Measurements from ENCODE around the gene GNAS-AS1. TPM values are rescaled to one million over a fixed set of nuclear protein-coding genes. Genes with fewer than 3 reads are reported as not detected.

Gene GNAS-AS1
- total RNA-seq, 4 donors from 2014 or later: 0.55 to 1.1 TPM; not detected in 2

GRCh38 chr20:58841539-58842264 is 9.0 kb downstream of the GNAS-AS1 start:
- Histone ChIP-seq H3K27me3 (peaks cover 55% of the 10 kb centered on the region), H3K36me3 (no peaks in the 10 kb centered on the region), H3K9me3 (no peaks in the 10 kb centered on the region), H3K27ac (no peak overlapping the region), H3K4me3 (no peak overlapping the region), H3K4me1 (peaks cover 0 to 7% (median 3%) of the 10 kb centered on the region in 4 donors)
- in situ Hi-C loops (cut with MboI; ENCODE audit: low pct_ligation_motif_present in 1 of 4, low pct_unique_long_range_greater_than_20kb in 1 of 4, low sequenced_read_pairs in 3 of 4) (loop anchor here in 2 of 4 donors (25.0 kb wide), 2 partner anchors 354 to 604 kb away; partner anchors contain the start of gene ANKRD60 (in 1 of the 2)), intact Hi-C loops (cut with DNase I; ENCODE audit: low total_unique reads) (no loop called here)
- TF ChIP-seq POLR2A (IDR thresholded peaks at IDR 0.05) (no peak), EP300 (IDR thresholded peaks at IDR 0.05; ENCODE audit: low read depth) (no peak), POLR2AphosphoS5 (IDR thresholded peaks at IDR 0.05) (no peak)
- TF ChIP-seq, protein P1, sequence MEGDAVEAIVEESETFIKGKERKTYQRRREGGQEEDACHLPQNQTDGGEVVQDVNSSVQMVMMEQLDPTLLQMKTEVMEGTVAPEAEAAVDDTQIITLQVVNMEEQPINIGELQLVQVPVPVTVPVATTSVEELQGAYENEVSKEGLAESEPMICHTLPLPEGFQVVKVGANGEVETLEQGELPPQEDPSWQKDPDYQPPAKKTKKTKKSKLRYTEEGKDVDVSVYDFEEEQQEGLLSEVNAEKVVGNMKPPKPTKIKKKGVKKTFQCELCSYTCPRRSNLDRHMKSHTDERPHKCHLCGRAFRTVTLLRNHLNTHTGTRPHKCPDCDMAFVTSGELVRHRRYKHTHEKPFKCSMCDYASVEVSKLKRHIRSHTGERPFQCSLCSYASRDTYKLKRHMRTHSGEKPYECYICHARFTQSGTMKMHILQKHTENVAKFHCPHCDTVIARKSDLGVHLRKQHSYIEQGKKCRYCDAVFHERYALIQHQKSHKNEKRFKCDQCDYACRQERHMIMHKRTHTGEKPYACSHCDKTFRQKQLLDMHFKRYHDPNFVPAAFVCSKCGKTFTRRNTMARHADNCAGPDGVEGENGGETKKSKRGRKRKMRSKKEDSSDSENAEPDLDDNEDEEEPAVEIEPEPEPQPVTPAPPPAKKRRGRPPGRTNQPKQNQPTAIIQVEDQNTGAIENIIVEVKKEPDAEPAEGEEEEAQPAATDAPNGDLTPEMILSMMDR (IDR thresholded peaks at IDR 0.05): no peak
- DNase-seq: no peak
- WGBS, 2 donors (ENCODE audit: low coverage in 1 of 2): 65 to 76% methylated on average over 8 to 52 of the region's 58 CpGs

- no peak for TF ChIP-seq POLR2A (IDR thresholded peaks at IDR 0.05)
- TF ChIP-seq POLR2AphosphoS5 (IDR thresholded peaks at IDR 0.05): no peak
- TF ChIP-seq EP300 (IDR thresholded peaks at IDR 0.05; ENCODE audit: low read depth): no peak
- TF ChIP-seq, protein P1 (IDR thresholded peaks at IDR 0.05): no peak
- H3K4me1 ChIP-seq: peaks cover 0 to 7% (median 3%) of the 10 kb centered on the region in 4 donors
- no peak overlapping the region for H3K4me3 ChIP-seq
- no peaks in the 10 kb centered on the region for H3K9me3 ChIP-seq
- H3K27me3 ChIP-seq: peaks cover 52% of the 10 kb centered on the region
- intact Hi-C loops (cut with DNase I; ENCODE audit: low total_unique reads): no loop called here
- in situ Hi-C loops (cut with MboI; ENCODE audit: low pct_ligation_motif_present in 1 of 4, low pct_unique_long_range_greater_than_20kb in 1 of 4, low sequenced_read_pairs in 3 of 4): loop anchor here in 2 of 4 donors (25.0 kb wide), 2 partner anchors 354 to 604 kb away; partner anchors contain the start of gene ANKRD60 (in 1 of the 2)
- no peak overlapping the region for H3K27ac ChIP-seq
- H3K36me3 ChIP-seq: no peaks in the 10 kb centered on the region
- 73% methylated on average over 51 of the region's 51 CpGs; no CpG with 5 or more reads in 1 of the 2 donors for WGBS, 2 donors (ENCODE audit: low coverage in 1 of 2)
- DNase-seq: no peak
Observed at GRCh38 chr20:58840816-58841538, 9.7 kb downstream of the GNAS-AS1 start.

- in situ Hi-C loops (cut with MboI; ENCODE audit: low pct_ligation_motif_present in 1 of 4, low pct_unique_long_range_greater_than_20kb in 1 of 4, low sequenced_read_pairs in 3 of 4): loop anchor here in 2 of 4 donors (25.0 kb wide), 2 partner anchors 353 to 603 kb away; partner anchors contain the start of gene ANKRD60 (in 1 of the 2)
- Histone ChIP-seq H3K27me3 (peaks cover 52% of the 10 kb centered on the region), H3K4me3 (peak overlapping the region in 1 of 4 donors; percentile 13), H3K4me1 (peaks cover 0 to 7% (median 3%) of the 10 kb centered on the region in 4 donors), H3K27ac (no peak overlapping the region), H3K36me3 (no peaks in the 10 kb centered on the region), H3K9me3 (no peaks in the 10 kb centered on the region)
- DNase-seq: no peak
- TF ChIP-seq, protein P1 (IDR thresholded peaks at IDR 0.05): no peak
- TF ChIP-seq EP300 (IDR thresholded peaks at IDR 0.05; ENCODE audit: low read depth) (no peak), POLR2AphosphoS5 (IDR thresholded peaks at IDR 0.05) (no peak), POLR2A (IDR thresholded peaks at IDR 0.05) (no peak)
- intact Hi-C loops (cut with DNase I; ENCODE audit: low total_unique reads): no loop called here
- WGBS, 2 donors (ENCODE audit: low coverage in 1 of 2): 38 to 81% methylated on average over 7 to 56 of the region's 67 CpGs
Observed at GRCh38 chr20:58839991-58840747, 10.5 kb downstream of the GNAS-AS1 start.

Data from transverse colon (tissue), 4 donors.